WI38 (cell line): ENCODE measurements around the gene PLXND1.

Experiments
- H3K4me3 ChIP-seq: 2 replicates; pipeline ENCODE4 v1.5.1; 2011; ENCODE audit warnings: low read depth, mild to moderate bottlenecking, control low read depth, low read length
- CTCF ChIP-seq: IDR thresholded peaks from 2 replicates; pipeline ENCODE4 v1.5.1; 2012; ENCODE audit warnings: low read depth, mild to moderate bottlenecking, control low read depth, low read length

PLXND1 gene

GRCh38 chr3:129533406-129533805, 73.1 kb downstream of the PLXND1 start:
- no peak for TF ChIP-seq CTCF
- H3K4me3 ChIP-seq = no peak overlapping the region

GRCh38 chr3:129532261-129532660, 74.2 kb downstream of the PLXND1 start:
- H3K4me3 ChIP-seq = no peak overlapping the region
- no peak for TF ChIP-seq CTCF

- TF ChIP-seq CTCF = no peak
- no peak overlapping the region for H3K4me3 ChIP-seq
Observed at GRCh38 chr3:129531699-129532098, 74.8 kb downstream of the PLXND1 start.

GRCh38 chr3:129530821-129531220, 75.7 kb downstream of the PLXND1 start:
- no peak for TF ChIP-seq CTCF
- H3K4me3 ChIP-seq = no peak overlapping the region

GRCh38 chr3:129530251-129530791, 76.2 kb downstream of the PLXND1 start:
- no peak for TF ChIP-seq CTCF

GRCh38 chr3:129529436-129530210, 76.9 kb downstream of the PLXND1 start:
- TF ChIP-seq CTCF = no peak
- H3K4me3 ChIP-seq = no peak overlapping the region

More at GRCh38 chr3:129530251-129530791, 76.2 kb downstream of the PLXND1 start:
- no peak overlapping the region for H3K4me3 ChIP-seq

- TF ChIP-seq CTCF = no peak
- H3K4me3 ChIP-seq = no peak within 1 kb of the TSS
Observed at GRCh38 chr3:129528589-129529100, 77.8 kb downstream of the PLXND1 start, which contains the start of gene RHO. Gene RHO, plus strand, starts transcription at chr3:129528639. Its CDS starts 95 bp downstream, at chr3:129528734.
